Right kidney (tissue), 1 donor: ENCODE data around the gene MOV10.
"Not testable (repeated sequence)": the region's sequence is repeated elsewhere in the genome, so short reads cannot be mapped to it uniquely, and the experiment has no call there.

ENCODE experiments used
- DNase-seq: peaks from one replicate; pipeline ENCODE4 v3.0.0-alpha.2; 2016

The MOV10 gene

DNA sequence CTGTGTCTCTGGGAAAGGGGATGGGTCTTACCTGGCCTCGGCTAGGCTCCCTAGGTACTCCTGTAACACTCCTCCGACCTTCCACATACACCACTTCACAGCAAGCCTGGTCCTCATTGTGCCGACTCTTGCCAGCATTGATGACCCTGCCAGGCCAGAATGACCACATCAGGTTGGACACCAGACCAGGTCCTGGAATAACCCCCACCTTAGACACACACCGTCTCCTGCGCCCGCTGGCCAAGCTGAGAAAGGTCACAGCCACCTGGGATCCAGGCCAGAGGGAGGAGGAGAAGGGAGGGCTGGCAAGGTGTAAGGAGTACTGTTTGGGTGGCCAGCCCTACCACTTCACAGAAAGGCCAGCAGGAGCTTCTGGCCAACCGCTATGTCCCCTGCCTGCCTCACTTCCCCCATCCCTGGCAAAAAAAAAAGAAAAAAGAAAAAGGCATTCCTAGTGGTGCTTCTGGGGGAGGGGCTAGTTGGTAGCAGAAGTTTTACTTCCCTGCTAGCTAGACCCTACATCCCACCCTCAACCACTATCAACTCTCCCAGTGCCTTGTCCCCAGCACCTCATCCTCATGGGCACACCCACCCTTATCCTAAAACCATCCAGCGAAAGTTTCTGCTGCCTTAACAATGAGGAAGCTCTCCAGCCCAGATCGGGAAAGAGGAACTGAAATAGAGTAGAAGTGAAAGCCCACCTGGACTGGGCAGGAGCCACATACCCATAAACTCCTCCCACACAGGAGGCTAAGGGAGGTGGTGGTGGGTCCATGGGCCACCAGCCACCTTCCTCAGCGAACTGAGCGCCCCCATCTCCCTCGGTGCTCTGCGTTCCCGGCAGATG lies 39.2 kb downstream of the MOV10 start:
- DNase-seq: no peak

DNA sequence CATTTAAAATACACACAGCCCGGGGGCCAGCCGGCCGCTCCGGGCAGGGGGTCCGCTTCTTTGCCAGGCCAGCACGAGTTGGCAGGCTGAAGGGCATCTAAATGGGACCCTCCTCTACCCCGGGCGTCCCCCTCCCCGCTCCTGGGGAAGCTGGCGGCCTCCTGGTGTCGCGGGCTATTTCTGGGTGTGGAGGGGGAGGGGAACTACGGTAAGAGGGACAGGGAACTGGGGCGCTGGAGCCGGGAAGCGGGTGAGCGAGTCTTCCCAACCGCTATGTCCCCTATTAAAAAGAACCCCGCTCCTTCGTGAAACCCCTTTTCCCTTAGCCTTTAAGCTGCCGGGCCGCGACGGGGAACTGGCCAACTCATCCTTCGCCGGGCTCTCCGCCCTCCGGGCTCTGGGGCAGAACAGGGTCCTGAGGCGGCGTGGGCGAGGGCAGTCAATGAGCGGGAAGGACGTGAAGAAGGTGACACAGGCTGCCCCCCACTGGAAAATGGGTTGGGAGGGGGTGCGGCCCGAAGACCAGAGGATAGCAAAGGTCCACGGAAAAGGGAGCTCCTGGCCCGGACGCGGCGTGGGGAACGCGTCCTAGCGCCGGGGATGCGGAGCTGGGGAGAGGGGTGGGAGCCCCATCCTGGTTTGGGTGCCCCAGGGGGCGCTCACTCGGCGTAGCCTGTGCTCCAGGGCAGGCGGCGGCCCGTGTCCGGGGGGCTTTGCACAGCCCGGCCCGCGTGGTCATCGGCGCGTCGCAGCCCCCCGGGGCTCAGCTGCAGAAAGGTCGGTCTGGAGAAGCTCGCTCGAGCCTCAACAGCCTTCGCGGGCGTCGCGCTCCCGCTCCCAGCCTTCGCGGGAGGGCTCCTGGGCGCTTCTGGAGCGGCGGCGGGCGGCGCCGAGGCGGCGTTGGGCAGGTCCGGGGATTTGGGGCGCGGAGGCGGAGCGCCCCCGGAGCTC lies 40.1 kb downstream of the MOV10 start:
- peak; percentile 89 for DNase-seq

DNA sequence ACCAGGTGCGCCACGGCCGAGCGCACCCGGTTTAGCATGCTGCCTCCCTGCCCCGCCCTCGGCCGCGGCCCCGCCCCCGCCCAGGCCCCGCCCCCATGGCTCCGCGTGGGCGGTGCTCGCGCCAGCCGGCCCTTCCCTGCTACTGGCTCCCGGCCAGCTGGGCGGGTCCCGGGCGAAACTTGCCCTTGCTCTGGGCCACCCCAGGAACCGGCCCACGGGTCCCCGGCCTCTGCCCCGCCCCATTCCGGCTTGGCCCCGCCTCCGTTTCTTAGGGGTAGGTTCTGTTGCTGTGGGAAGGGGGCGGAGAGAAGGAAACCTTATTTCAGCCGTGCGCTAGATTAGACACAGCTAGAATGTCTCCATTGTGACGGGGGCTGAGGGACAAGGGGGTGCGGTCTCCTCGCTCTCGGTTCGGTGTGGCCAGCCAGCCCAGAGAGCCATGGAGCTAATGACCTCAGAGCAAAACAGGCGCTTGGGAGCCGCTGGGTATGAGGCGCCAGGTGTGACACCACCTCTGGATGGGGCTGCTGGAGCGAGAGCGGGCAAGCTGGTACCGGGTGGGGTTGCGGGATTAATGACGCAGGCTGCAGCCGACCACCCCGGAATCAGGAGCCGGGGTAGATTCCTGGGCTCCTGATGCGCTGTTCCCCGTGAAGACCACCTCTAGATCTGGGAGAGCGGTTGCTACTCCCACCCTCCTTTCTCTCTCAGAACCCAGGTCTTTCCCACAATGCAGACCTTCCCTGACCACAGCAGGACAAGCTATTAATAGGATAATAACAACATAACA lies 41.0 kb downstream of the MOV10 start, which contains the start of gene PPM1J:
Gene PPM1J, minus strand, starts transcription at position 69 of the 790 bp plus-strand sequence. Its CDS starts 31 bp downstream, at position 38.
- peak; percentile 86 for DNase-seq

DNA sequence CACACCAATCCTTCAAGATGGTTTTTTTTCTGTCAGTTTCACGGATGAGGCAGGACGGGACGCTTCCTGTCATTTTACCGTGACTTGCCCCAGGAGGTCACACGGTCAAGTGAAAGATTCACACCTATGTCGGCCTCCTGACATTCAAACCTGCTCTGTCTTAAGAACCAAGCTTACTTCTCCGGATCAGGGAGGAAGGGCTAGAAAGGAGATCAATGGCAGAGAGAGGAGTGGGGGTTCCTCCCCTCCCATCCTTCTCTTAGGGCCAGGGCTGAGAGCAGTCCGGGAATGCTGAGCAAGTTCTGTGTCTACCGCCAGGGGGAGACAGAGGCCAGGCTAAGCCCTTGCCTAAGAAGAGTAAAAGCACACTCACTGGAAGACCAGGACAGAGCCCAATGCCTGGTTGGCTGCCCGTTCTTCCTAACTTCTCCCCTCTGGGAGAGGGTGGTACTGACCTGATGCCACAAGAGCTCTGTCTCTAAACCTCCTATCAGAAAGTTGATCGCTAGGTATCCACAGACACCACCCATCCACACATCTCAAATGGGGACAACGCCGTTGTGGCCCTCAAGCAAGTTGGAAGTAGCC lies 41.8 kb downstream of the MOV10 start:
- peak; percentile 80 for DNase-seq

DNA sequence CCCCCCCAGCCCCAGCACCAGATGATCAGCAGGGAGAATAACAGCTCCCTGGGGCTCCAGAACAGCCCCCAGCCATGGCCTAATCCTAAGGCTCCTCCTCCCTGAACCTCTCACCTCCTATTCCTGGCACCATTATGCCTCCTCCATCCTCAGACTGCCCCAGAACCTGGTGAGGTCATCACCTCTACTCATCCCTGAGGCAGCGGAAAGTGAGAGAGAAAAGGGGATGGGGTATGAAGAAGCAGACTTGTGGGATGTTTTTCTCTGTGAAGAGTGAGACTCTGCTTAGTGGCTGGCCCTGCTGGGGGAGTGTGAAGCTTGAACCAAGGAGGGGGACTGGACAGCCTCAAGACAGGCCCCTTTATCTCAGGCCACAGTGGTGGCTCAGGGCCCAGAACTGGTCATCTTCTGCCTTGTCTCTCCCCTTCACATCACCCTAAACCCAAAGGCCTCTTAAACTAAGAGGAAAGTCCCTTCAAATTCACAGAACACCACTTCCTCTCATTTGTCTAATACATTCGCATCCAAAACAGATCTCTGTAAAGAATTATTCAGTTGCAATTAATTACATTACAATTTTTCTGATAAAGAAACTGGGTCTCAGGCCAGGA lies 42.9 kb downstream of the MOV10 start:
- no peak for DNase-seq

DNA sequence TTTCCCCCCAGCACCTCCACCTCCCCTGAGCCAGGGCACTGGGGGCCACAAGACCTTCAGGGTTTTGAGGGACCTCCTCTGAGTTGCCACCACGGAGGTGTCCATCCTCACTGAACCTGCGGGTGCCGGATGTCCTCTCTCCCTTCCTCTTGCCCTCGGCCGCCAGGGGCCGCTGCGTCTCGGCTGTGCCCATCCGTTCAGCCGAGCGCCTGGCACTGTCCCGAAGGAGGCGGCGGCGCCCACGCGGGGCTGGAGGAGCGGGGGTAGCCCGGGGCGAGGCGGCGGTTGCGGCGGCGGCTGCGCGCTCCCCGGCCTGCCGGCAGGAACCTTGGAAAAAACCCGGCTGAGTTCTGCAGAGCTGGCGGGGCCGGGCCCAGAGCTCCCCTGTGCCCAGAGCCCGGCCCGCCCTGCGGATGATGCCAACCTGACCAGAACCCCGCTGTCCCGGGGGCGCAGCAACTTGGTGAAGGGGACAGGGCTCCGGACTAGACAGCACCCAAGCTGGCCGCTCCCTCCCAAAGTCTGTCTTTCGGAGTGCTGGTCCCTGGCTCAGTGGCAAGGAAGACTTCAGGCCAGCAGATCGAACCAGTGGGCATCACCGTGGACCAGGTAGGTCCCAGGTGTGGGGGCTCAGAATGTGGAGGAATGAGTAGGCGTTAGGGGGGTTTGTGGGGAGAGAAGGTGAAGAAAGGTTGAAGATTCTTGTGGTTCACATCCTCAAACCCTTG lies 44.4 kb downstream of the MOV10 start:
- peak; percentile 75 for DNase-seq

DNA sequence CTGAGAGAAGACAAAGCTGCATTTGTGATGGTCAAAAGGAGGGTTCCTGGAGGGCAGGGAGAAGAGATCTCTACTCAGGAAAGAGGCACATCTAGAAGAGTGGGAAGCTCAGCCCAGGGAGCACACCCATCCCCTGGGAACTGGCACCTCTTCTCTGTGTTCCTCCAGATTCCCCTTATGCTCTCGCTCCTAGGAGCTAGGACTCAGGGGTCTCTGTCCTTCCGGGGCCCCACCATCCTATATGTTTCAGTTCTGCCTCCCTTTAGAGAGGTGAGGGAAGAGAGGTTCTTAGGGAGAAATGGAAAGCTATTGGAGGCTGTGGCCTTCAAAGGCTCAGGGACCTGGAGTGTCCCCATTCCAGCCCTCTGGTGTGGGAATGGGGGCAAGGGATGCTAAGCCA lies 45.2 kb downstream of the MOV10 start:
- DNase-seq: no peak

DNA sequence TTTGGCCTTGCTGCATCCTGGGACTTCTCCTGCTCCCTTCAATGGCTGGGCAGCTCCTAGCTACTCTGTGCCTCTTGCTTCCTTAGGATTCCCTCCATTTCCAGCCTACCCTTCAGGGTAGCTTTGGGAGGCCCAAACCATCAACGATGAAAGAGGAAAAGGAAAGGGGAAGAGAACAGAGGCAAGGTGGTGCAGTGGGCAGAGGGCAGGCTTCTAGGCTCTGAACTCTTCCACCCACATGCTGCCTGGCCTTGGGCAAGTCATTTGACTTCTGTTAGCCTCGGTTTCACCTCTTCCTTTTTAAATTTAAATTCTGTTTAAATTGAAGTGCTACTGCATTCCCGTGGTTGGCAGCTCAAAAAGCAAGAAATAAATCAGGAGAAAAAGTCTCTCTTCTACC lies 46.3 kb downstream of the MOV10 start:
- DNase-seq: no peak

DNA sequence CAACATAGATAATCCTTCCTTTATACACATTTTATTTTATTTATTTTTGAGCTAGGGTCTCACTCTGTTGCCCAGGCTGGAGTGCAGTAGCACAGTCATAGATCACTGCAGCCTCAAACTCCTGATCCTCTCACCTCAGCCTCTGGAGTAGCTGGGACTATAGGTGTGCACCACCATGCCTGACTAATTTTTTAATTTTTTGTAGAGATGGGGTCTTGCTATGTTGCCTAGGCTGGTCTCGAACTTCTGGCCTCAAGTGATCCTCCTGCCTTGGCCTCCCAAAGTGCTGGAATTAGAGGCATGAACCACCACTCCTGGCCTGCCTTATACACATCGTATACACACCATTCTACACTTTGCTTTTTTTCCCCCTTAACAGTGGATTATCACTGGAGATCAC lies 46.8 kb downstream of the MOV10 start:
- not testable (repeated sequence) for DNase-seq

DNA sequence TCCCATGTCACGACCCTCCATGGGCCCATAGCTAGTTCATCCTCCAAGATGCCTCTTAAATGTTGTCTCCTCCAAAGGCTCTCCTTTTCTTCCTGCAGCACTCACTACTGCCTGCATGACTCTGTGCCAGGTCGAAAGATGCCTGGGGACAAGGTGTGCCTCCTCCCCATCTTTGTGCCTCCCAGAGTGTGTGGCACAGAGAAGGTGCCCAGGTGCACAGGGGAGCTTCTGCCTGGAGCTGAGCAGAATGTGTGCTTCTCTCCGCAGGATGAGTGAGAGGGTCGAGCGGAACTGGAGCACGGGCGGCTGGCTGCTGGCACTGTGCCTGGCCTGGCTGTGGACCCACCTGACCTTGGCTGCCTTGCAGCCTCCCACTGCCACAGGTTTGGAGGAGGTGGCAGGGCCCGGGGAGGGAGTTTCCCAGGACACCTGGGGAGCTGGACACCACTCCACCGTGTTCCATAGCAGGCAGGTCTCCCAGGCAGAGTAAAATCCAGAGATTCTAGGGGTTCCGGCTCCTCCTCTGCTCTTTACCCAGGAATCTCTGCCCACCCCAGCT lies 47.6 kb downstream of the MOV10 start:
- no peak for DNase-seq

DNA sequence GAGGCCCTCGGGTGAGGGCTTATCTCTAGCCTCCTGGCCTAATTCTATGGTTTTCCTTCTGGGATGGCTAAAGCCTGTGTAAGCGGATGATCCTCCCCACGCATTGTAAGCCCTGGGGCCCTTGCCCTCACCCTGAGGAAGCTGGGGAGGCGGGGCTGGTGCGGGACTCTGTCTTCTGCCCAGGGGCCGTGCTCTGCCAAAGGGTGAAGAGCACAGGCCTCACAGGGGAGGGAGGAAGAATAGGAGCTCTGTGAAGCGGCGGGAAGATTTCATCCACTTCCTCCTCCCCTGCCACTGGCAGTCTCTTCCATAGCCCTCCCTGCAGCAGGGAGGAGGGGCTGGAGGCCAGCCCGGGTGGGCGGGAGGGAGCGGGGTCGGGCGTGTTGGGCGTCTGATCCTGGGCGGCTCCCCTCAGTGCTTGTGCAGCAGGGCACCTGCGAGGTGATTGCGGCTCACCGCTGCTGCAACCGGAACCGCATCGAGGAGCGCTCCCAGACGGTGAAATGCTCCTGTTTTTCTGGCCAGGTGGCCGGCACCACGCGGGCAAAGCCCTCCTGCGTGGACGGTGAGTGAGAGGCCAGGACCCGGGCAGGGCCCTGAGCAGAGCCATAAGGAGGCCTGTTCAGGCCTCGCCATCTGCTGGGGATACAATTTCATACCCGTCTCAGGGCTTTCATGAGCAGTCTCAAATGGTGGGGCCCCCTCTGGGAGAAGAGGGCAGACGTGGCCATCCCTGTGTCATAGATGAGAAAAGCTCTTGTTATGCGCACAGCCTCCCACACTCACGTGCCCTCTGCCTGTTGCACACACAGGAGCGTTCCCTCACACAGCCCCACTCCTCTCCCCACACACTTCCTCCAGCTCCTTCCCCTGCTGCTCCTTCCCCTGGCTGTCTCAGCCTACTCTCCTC lies 48.4 kb downstream of the MOV10 start:
- peak; percentile 69 for DNase-seq

DNA sequence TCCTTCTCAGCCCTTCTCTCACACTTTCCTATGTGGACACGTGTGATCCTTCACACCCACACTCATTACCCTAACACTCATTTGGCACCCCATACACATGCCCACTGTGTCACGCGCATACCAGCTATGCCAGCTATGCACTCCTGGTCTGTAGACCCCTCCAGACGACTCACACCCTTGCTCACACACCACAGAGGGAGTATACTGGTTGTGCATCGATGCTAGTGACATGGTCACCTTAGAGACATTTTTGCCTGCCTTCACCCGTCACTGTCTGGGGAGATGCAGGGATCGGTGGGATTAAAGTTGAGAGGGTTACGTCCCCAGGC lies 49.0 kb downstream of the MOV10 start:
- DNase-seq: no peak

DNA sequence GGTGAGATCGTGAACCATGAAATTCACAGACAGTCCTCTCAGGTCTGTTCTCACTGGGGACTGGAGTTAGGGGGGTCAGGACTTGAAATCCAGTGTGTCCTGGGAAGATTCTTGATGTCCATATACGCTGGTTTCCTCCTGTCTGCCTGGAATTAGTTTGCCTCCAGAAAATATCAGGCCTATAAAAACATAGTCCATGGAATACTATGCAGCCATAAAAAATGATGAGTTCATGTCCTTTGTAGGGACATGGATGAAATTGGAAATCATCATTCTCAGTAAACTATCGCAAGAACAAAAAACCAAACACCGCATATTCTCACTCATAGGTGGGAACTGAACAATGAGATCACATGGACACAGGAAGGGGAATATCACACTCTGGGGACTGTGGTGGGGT lies 49.8 kb downstream of the MOV10 start:
- not testable (repeated sequence) for DNase-seq

DNA sequence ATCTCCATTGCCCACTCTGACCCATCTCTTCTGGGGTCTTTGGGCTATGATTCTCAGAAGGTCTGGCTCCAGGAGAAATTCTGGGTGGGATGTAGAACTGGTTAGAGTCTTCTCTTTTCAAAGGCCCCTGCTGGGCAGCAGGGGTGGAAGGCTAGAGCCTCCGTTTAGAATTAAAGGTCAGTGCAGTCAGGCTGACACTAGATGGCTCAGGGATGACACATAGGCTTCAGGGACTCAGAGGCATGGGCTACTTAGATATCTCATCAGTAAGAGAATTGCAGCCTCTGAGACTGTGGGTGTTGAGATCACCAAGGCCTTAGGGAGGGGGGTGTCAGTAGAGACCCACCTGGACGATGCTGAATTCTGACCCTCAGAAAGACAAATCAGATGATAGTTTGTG lies 53.3 kb downstream of the MOV10 start:
- DNase-seq: no peak

DNA sequence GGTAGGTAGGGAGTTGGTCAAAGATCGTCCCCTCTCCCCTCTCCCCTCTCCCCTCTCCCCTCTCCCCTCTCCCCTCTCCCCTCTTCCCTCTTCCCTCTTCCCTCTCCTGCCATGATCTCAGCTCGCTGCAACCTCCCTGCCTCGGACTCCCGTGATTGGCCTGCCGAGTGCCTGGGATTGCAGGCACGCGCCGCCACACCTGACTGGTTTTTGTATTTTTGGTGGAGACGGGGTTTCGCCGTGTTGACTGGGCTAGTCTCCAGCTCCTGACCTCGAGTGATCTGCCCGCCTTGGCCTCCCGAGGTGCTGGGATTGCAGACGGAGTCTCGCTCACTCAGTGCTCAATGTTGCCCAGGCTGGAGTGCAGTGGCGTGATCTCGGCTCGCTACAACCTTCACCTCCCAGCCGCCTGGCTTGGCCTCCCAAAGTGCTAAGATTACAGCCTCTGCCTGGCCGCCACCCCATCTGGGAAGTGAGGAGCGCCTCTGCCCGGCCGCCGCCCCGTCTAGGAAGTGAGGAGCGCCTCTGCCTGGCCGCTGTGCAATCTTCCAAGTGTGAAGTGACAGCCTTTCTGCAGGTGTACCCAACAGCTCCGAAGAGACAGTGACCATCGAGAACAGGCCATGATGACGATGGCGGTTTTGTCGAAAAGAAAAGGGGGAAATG lies 54.0 kb downstream of the MOV10 start:
- DNase-seq: not testable (repeated sequence)

DNA sequence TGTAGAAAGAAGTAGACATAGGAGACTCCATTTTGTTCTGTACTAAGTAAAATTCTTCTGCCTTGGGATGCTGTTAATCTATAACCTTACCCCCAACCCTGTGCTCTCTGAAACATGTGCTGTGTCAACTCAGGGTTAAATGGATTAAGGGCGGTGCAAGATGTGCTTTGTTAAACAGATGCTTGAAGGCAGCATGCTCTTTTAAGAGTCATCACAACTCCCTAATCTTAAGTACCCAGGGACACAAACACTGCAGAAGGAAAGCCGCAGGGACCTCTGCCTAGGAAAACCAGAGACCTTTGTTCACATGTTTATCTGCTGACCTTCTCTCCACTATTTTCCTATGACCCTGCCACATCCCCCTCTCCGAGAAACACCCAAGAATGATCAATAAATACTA lies 54.6 kb downstream of the MOV10 start:
- not testable (repeated sequence) for DNase-seq

DNA sequence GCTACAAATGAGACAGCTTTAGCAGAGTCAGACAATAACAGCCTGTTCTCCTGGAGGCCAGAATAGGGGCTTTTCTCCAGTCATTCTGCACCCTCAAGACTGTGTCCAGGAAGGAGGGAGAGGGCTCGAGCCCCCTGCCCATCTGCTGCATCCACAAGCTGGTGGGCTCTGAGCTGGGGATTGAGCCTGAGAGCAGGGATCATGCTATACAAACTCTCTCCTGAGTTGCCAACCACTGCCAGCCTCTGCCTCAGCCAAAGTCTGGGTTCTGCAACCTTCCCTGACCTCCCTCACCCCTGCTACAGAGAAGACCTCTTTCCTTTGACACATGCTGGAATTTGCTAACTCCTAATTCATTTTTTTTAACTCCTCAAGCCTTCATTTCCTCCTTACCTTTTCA lies 55.5 kb downstream of the MOV10 start:
- DNase-seq: no peak

DNA sequence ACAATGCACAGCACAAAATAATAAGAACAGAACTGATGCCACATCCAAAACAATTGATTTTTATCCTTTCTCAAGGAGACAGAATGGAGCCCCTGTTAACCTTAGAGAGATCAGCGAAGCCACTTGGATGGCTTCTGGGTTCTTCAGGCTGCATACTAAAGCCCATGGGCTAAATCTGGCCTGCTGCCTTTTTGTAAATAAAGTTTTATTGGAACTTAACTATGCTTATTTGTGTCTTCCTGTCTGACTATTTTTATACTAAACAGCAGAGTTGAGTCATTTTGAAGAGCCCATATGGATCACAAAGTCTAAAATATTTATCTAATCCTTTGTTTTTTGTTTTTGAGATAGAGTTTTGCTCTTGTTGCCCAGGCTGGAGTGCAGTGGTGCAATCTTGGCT lies 57.0 kb downstream of the MOV10 start:
- no peak for DNase-seq

DNA sequence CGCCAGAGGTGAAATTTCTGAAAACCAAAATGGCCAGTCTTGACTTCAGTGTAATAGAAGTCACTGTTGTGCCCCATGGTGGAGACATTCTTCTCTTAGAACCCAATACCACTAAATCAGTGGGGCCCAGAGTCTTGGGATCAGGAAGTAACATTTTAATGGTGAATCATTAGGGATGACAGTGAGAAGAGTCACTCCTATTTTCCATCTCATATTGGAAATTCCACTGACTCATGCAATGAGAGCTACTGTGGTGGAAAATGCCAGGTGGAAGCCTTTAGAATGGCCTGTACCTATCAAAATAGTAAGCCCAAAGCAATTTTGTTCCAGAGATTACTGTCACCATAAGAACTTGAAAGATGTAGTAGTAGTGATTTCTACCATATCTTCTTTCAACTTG lies 61.3 kb downstream of the MOV10 start:
- DNase-seq: no peak
